GM23338 (cell line): ENCODE data around the gene MFSD2B.

ENCODE experiments used
- EZH2 ChIP-seq: fragments of 200-600 bp; sonication (generic); IDR thresholded peaks from one replicate; pipeline ENCODE4 v1.8.0; 2017; ENCODE audit warnings: antibody characterized with exemption, mild to moderate bottlenecking, low read depth; ENCODE audit not compliant: unreplicated experiment
- EZH2phosphoT487 ChIP-seq: fragments of 200-600 bp; sonication (generic); IDR thresholded peaks from one replicate; pipeline ENCODE4 v1.8.1; 2018; ENCODE audit warnings: antibody characterized with exemption; ENCODE audit not compliant: unreplicated experiment
- JUNB ChIP-seq: IDR thresholded peaks from one replicate; pipeline ENCODE4 v1.6.1; 2016; ENCODE audit warnings: antibody characterized with exemption; ENCODE audit not compliant: unreplicated experiment
- NANOG ChIP-seq: IDR thresholded peaks from 2 replicates; pipeline ENCODE4 v1.6.1; 2016; ENCODE audit warnings: antibody characterized with exemption, borderline replicate concordance
- POLR2AphosphoS5 ChIP-seq: IDR thresholded peaks from 2 replicates; pipeline ENCODE4 v1.6.1; 2016; ENCODE audit warnings: antibody characterized with exemption, low read depth
- TF ChIP-seq, protein P1 (sequence below), 2 experiments: fragments of 200-600 bp in 1 of 2; sonication (generic) in 1 of 2; conservative IDR thresholded peaks; 2 replicates each; pipeline versions ENCODE4 v1.5.1 to v1.6.1; 2016 to 2017; ENCODE audit warnings: antibody characterized with exemption in 2 of 2, low read depth in 2 of 2, mild to moderate bottlenecking in 2 of 2, moderate library complexity in 1 of 2
- TF ChIP-seq, protein P2 (sequence below): IDR thresholded peaks from one replicate; pipeline ENCODE4 v1.6.1; 2018; ENCODE audit warnings: antibody characterized with exemption; ENCODE audit not compliant: unreplicated experiment

DNA sequence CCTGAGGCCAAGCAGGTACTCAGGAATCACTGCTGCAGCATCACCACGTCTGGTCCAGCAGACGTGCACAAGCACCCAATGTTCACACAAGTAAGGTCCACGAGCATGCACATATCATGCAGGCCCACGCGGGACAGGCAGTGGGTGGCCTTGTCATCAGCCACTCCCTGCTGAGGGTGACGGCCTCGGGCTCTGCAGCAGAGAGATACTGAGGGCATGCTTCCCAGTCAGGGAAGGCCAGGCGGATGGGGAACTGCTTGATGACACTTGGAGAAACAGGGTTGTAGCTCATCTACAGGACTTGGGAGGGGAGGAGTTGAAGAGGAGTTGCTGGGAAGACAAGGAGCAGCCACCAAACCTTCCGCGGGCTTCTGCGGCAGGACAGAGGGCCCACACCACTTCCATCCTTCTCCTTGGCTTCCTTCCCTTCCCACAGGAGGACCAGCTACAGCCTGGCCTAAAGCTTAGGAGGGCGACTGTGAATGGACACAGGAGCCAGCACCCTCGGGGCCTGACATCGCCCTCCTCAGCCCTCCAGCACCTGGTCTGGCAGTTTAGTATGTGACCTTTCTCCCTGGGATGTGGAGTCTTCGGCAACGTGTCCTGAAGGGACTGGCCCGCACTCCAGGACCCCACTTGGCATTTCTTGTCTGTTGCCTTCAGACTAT is 15.2 kb downstream of the MFSD2B start:
- TF ChIP-seq, protein P1, sequence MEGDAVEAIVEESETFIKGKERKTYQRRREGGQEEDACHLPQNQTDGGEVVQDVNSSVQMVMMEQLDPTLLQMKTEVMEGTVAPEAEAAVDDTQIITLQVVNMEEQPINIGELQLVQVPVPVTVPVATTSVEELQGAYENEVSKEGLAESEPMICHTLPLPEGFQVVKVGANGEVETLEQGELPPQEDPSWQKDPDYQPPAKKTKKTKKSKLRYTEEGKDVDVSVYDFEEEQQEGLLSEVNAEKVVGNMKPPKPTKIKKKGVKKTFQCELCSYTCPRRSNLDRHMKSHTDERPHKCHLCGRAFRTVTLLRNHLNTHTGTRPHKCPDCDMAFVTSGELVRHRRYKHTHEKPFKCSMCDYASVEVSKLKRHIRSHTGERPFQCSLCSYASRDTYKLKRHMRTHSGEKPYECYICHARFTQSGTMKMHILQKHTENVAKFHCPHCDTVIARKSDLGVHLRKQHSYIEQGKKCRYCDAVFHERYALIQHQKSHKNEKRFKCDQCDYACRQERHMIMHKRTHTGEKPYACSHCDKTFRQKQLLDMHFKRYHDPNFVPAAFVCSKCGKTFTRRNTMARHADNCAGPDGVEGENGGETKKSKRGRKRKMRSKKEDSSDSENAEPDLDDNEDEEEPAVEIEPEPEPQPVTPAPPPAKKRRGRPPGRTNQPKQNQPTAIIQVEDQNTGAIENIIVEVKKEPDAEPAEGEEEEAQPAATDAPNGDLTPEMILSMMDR (conservative IDR thresholded peaks at IDR 0.05; ENCODE audit: low read depth in 2 of 2), result no peak
- TF ChIP-seq JUNB (no peak), EZH2 (no peak), POLR2AphosphoS5 (no peak), EZH2phosphoT487 (no peak), NANOG (no peak)
- TF ChIP-seq, protein P2, sequence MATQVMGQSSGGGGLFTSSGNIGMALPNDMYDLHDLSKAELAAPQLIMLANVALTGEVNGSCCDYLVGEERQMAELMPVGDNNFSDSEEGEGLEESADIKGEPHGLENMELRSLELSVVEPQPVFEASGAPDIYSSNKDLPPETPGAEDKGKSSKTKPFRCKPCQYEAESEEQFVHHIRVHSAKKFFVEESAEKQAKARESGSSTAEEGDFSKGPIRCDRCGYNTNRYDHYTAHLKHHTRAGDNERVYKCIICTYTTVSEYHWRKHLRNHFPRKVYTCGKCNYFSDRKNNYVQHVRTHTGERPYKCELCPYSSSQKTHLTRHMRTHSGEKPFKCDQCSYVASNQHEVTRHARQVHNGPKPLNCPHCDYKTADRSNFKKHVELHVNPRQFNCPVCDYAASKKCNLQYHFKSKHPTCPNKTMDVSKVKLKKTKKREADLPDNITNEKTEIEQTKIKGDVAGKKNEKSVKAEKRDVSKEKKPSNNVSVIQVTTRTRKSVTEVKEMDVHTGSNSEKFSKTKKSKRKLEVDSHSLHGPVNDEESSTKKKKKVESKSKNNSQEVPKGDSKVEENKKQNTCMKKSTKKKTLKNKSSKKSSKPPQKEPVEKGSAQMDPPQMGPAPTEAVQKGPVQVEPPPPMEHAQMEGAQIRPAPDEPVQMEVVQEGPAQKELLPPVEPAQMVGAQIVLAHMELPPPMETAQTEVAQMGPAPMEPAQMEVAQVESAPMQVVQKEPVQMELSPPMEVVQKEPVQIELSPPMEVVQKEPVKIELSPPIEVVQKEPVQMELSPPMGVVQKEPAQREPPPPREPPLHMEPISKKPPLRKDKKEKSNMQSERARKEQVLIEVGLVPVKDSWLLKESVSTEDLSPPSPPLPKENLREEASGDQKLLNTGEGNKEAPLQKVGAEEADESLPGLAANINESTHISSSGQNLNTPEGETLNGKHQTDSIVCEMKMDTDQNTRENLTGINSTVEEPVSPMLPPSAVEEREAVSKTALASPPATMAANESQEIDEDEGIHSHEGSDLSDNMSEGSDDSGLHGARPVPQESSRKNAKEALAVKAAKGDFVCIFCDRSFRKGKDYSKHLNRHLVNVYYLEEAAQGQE, result no peak
